A549 treated with dexamethasone at 1 μM for 4 hours (cell line): ENCODE results near the gene CARD18. TPM values are rescaled to one million over a fixed set of nuclear protein-coding genes. Genes with fewer than 3 reads are reported as not detected.

Experiments used
- total RNA-seq: library from RNA; stranded (reverse); fragments of 200-300 nt; extraction: Qiagen RNA extraction; gene quantifications from 5 replicates; pipeline ENCODE4 v1.2.3, GENCODE V29; 2022

Gene CARD18, protein sequence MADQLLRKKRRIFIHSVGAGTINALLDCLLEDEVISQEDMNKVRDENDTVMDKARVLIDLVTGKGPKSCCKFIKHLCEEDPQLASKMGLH
- total RNA-seq, result not detected in 5 replicates

DNA sequence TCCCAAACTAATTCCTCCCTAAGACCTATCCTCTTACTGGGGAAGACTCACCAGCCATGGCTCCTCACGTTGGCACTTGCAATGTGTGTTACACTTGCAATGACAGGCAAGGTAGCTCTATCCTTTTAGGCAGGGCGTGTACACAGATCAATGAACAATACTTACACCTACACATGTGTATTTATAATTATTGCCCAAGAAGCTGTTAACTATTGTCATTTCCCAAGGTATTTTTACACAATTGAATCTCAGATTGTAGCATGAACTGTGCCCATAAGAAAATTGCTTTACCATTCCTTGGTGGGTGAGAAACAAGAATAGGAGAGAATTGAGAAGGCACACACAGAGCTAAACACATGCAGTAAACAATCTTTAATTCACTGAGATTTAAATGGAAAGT lies at the start of gene CARD18:
Gene CARD18, minus strand, starts transcription at position 101 of the 400 bp plus-strand sequence. Its CDS starts 43 bp downstream, at position 58.

Other genes with a start within 250 kb of the CARD18 start
- gene CASP12, start 241.3 kb downstream of the CARD18 start, total RNA-seq, result not detected in 5 replicates
- gene CASP4, start 171.2 kb downstream of the CARD18 start, total RNA-seq, result 4.0 to 6.5 TPM (median 4.4 TPM) in 5 replicates
- gene CASP5, start 116.6 kb downstream of the CARD18 start, total RNA-seq, result not detected in 5 replicates
- 0.21 to 0.30 TPM (median 0.30 TPM) in 3 of 5 replicates, not detected in the others for gene CASP1, start 104.6 kb downstream of the CARD18 start, total RNA-seq
- gene CARD16, start 94.4 kb downstream of the CARD18 start, total RNA-seq, result not detected in 5 replicates